Dedifferentiated amniotic fluid mesenchymal stem cell (primary cell): ENCODE measurements around the gene GFOD1.
A peak's percentile ranks its signal among the peaks of the same experiment; 100 is the strongest.
"Not testable (repeated sequence)": the region's sequence is repeated elsewhere in the genome, so short reads cannot be mapped to it uniquely, and the experiment has no call there.

Experiments
- DNase-seq: peaks from one replicate; pipeline ENCODE4 v3.0.0-alpha.2; 2016; ENCODE audit errors: extremely low spot score

GFOD1 gene

DNA sequence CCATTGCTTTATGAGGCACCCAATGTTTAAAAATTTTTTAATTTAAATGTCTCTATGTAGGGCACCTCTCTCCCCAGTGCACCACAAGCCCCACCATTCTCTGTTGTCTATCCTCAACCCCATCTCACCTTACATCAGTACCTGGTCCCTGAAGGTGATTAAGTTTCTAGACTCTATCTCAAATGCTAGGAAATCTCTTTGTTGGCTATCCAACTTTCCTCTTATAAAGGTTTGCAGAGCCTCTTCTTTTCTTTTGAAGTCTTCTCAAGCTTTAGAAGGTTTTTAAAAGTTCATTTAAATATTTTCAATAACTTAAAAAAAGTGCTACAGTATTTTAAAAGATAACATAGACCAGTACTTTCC lies 82.5 kb downstream of the GFOD1 start:
- DNase-seq: no peak

DNA sequence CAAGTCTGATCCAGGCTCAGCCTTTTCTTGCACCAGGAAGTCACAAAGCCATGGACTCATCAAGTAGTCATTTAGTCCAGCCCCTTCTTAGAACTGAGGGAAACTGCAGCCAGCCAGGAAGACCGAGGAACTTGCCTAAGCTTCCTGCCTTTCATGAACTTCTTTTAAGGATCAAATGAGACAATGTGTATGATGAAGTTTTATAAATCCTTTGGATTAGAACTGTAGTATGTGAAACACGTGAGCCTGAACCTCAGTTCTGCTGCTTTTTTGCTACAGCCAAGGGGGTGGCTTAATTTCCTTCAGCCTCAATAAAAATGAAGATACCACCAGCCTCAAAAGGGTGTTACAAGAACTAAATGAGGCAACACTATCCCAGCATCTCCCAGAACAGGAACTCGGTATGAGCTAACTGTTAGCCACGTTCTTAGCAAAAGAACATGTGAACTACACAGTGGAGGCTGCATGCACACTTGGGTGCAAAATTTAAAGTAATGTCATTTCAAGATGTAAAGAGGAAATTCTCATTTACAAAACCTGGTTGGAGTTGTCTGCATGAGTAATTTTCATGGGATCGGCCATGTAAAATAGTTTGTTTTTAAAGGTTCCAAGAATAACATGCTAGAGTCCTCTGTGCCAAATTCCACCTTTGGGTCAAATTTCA lies 83.0 kb downstream of the GFOD1 start:
- DNase-seq: no peak

- no peak for DNase-seq
These were observed 84.7 kb downstream of the GFOD1 start for GRCh38 chr6:13402711-13403110.

DNA sequence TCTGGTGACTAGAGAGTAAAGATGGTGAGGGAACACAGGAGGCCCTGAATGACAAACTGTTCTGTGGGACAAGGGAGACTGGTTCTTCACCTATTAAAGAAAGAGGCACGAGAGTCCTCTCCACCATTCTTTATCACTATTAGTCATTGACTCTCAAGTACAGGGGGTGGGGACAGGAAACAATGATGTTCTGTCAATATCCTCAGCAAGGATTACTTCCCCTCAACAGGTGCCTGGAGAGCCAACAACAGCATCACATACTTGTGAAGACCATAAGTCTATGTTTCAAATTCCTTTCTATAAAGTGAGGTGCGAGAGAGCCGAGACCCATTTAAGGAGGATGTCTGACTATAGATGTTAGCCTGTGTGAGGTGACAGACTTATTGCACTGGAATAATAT lies 86.6 kb downstream of the GFOD1 start:
- no peak for DNase-seq

GRCh38 chr6:13398421-13398994 lies 88.9 kb downstream of the GFOD1 start:
- no peak for DNase-seq

- DNase-seq: no peak
These were observed 89.4 kb downstream of the GFOD1 start for GRCh38 chr6:13398069-13398381.

DNA sequence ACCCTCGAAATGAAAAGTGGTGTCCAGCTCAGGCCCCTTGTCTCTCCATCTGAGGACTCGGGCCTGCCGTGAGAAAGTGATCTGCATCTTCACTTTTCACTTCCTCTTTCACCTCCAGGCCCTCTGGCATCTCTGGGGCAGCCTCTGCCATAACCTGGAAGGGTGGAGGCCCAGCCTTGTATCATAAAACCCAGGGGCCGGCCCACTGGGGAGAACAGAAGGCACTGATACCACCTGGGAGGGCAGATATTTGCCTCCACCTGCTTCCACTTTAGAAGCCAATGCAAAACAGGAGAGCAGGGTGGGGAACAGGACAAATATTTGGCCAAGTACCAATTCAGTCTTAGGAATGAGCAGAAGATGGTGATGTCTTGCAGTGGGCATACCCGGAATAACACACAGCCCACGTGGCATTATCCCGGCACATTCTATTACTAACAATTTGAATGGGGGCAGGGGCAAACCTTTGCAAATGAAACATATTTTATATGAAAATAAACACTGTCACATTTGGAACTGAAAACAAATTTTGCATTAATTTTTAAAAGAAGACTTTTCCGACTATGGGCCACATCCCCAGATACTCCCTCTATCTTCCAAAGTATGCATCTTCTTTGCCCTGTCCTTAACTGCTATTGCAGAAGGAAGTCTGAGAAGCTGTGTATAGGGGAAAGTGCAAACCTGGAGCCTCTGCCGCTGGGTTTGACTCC lies 89.9 kb downstream of the GFOD1 start:
- DNase-seq: no peak

DNA sequence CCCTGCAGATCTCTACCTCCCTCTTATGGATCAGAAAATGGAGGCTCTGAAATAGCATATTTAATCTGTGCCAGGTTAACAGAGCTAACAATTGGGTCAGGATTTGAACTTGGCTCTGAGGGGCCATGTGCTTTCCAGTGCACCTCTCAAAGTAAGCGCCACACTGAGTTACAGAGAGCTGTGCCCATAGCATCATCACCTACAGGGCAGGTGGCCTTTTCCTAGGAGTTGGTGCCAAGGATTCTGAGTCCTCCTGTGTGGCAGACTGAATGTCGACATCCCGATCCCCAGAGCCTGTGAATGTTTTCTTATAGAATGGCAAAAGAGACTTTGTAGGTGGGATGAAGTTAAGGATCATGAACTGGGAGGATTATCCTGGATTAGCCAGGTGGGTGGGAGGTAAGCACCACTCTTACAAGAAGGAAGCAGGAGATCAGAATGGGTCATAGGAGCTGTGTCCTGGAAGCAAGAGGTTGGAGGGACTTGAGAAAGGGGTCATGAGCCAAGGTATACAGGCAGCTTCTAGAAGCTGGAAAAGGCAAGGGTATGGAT lies 91.1 kb downstream of the GFOD1 start:
- DNase-seq: no peak

- DNase-seq: peak; percentile 44
These were observed 91.8 kb downstream of the GFOD1 start for GRCh38 chr6:13395272-13396237.

DNA sequence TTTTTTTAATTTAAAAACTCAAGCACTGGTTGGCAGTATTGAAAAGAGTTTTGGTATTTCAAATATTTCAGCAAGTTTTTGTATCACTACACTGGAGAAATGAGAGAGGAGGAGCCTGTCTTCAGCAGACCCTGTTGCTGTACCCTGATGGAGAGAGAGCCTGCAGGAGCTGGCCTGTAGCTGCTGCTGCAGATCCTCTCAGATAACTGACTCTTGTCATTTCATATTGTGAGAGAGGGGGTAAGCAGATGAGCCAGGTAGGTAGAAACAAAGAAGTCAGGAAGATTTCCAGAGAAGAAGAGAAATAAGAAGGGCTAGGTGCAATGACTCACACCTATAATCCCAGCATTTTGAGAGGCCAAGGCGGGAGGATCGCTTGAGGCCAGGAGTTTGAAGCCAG lies 94.9 kb downstream of the GFOD1 start:
- no peak for DNase-seq

DNA sequence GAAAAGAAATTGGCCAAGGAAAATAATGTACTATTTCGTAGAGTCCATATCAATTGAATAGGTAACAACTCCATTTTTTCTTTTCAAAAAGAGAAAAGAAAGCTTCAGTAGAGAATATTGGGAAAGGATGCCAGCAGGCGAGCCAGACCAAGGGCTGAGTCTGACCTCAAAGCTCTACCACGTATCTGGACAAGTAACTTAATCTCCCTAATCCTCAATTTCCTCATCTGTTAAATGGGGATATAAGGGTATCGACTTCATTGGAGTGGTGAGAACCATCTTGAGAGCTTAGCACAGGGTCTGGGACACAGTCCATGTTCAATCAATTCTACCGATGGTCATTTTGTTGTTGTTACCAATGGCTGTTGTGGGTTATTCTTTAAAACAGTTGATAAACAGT lies 95.9 kb downstream of the GFOD1 start:
- DNase-seq: no peak

DNA sequence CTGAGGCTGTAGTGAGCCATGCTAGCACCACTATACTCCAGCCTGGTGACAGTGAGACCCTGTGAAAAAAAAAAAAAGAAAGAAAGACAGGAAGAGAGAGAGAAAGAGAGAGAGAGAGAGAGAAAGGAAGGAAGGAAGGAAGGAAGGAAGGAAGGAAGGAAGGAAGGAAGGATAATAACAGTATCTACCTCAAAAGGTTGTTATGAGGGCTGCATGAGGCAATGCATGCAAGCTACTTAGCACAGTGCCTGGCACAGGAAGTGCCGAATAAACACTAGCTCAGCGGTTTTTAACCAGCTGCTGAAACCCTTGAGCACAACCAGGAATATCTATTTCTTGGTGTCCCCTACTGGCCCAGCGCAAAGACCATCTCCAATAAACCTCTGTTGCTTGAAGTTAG lies 96.7 kb downstream of the GFOD1 start:
- DNase-seq: no peak

DNA sequence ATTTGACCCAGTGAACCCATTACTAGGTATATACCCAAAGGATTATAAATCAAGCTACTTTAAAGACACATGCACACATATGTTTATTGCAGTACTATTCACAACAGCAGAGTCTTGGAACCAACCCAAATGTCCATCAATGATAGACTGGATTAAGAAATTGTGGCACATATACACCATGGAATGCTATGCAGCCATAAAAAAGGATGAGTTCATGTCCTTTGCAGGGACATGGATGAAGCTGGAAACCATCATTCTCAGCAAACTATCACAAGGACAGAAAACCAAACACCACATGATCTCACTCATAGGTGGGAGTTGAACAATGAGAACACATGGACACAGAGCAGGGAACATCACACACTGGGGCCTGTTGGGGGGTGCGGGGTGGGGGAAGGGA lies 98.2 kb downstream of the GFOD1 start:
- not testable (repeated sequence) for DNase-seq

GRCh38 chr6:13388769-13389168 lies 98.6 kb downstream of the GFOD1 start:
- DNase-seq: not testable (repeated sequence)

GRCh38 chr6:13384966-13385365 lies 102.4 kb downstream of the GFOD1 start:
- DNase-seq: no peak

DNA sequence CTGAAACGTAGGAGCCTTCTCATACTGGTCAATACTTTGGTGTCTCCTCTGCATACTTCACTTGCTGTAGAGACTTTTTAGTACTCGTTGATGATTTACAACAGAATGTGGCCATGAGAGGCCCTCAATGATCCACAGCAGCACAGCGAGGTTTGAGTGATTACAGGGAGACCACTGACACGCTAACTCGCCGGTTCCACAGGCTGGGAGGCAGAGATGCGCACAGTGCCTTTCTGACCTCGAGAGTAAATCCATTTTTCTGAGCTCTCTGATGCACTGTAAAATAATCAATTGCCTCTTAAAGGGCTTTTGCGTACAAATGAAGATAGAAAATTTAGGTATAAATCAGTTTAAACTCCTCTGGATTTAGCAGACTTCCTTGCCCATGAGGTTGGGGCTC lies 102.9 kb downstream of the GFOD1 start:
- DNase-seq: no peak

DNA sequence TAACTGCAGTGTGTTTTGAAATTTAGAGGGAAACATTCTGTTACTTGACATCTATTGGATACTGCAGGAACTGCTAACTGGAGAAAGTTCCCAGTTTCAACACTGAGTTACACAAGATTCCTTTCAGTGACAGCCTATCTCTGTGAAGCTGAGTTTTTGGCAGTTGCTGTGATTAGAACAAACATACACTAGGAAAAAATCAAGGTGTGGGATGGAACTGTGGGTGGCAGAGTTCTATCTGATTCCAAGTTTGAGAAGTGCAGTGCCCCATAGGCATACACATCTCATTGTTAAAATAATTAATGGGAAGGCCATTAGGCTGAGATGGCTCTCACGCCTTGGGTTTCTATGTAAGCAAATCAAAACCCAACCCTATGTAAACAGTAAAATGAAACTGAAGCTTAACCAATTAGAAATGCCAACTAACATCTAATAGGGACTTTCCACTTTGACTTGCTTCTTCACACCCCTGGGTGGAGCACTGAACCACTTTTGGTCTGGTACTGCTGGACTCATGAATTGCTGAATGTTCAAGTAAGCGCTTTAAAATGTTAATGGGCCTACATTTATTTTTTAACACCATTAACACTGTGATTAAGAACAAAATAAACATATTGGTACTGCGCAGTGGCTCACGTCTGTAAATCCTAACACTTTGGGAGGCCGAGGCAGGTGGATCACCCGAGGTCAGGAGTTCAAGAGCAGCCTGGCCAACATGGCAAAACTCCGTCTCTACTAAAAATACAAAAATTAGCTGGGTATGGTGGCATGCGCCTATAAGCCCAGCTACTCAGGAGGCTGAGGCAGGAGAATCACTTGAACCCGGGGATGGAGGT lies 103.9 kb downstream of the GFOD1 start:
- DNase-seq: no peak

DNA sequence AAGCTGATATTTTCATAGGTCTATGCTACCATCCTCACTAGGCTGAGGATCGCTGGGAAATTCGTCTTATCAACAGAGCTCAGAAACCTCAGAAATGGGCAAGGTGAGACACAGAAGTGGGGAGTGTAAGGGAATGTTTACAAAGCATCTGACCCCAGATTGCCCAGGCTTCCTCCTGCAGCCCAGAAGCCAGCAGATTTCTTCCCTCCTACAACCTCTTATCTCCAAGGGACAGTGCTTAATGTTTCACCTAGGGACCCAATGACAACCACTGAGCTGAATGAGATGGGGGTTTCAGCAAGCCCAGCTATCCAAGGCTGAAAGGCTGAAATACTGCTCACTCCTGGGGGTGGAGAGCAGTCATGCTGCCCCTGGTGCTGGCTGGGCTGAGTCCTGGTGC lies 106.6 kb downstream of the GFOD1 start:
- DNase-seq: no peak

DNA sequence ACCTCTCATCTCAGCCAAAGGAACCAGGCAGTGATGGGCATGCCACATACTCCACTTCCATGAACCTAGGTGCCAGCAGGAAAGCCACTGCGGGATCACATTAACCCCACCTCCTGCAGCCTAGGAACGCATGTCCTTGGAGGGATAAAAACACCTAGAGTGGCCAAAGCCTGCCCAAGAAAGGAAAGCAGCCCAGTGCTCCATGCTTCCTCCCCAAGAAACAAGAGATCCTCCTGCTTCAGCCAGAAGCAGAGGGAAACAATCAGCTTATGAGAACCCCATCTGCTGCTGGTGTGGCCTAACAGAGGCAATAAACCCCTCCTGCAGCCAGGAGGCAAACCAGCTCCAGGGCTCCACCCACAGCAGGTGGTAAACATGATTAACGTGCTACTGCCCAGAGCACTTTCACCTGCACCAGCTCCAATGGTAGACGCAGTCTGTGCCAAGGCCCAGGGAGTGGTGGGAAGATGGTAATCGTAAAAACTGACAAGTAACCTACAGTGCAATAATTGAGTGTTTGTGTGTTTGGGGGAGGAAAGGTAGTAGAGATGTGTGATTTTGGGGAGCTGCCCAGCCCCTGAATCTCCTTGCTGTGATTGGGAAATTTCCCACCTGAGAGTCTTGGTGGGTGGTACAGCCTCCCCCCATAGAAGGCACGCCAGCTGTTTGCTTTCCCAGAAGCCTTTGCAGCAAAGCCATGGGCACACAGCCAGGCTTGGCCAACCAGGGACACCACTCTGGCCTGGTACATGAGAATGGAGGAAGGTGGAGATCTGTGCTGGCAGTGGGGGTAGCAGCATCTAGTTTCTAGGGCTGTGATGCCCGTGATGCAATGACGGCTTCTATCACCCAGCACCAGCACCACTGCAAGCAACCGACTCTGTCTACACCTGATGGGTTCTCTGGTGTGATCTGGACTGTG lies 108.5 kb downstream of the GFOD1 start:
- DNase-seq: no peak
